Mesodermal cell (in vitro differentiated cells): ENCODE measurements around the gene NUP210L.
"Not testable (repeated sequence)": the region's sequence is repeated elsewhere in the genome, so short reads cannot be mapped to it uniquely, and the experiment has no call there.

Experiments used
- H3K27ac ChIP-seq: 2 replicates; pipeline ENCODE4 v1.7.0; 2013; ENCODE audit warnings: mild to moderate bottlenecking, low read depth, low read length, moderate library complexity; ENCODE audit not compliant: severe bottlenecking
- H3K36me3 ChIP-seq: 2 replicates; pipeline ENCODE4 v1.7.1; 2013; ENCODE audit warnings: mild to moderate bottlenecking, low read length, moderate library complexity; ENCODE audit not compliant: control insufficient read depth, insufficient read depth
- H3K4me1 ChIP-seq: one replicate; pipeline ENCODE4 v1.7.1; 2013; ENCODE audit warnings: mild to moderate bottlenecking, low read length; ENCODE audit not compliant: insufficient read depth, control insufficient read depth, poor library complexity, severe bottlenecking
- H3K4me3 ChIP-seq: 2 replicates; pipeline ENCODE4 v1.7.0; 2013; ENCODE audit warnings: low read length, control low read depth, mild to moderate bottlenecking; ENCODE audit not compliant: insufficient read depth, poor library complexity, severe bottlenecking; ENCODE audit errors: extremely low read depth
- H3K9me3 ChIP-seq: 2 replicates; pipeline ENCODE4 v1.7.1; 2013; ENCODE audit warnings: mild to moderate bottlenecking, low read length, moderate library complexity; ENCODE audit not compliant: control insufficient read depth
- WGBS, 2 experiments: methylation state at CpG; one replicate each; pipeline ENCODE4 v1.1.5; 2013; ENCODE audit warnings: missing lambda C conversion rate in 2 of 2; ENCODE audit not compliant: insufficient coverage in 2 of 2; 5-methylcytosine and 5-hydroxymethylcytosine counted together

Gene NUP210L

DNA sequence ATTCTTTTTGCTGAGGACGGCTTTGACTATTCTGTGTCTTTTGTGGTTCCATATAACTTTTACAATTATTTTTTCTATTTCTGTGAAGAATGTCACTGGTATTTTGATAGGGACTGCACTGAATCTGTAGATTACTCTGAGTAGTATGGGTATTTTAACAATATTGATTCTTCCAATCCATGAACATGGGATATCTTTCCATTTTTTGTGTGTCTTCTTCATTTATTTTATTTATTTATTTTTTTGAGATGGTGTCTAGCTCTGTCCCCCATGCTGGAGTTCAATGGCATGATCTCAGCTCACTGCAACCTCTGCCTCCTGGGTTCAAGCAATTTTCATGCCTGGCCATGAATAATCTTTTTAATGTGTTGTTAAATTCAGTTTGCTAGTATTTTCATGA is 121.2 kb downstream of the NUP210L start:
- not testable (repeated sequence) for H3K36me3 ChIP-seq, H3K9me3 ChIP-seq, H3K4me3 ChIP-seq, H3K27ac ChIP-seq, H3K4me1 ChIP-seq
- no CpG with 5 or more reads among the region's 1 CpG for WGBS, 2 experiments

DNA sequence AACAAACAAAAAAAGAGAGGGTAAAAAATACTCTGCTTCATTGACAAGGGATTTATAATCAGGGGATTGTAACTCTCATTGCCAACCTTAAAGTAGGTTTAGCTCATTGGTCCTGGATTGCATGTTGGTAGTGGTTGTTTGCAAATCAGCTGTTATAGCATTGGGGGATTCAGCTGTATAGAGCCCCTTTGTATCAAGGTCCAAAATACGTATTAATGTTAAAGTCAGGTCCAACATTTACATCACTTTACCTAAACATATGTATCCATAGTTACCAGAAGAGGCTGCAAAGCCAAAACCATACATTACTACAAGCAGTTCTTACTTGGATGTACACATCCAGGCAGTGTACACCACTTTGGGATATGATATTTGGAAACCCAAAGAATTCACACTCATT is 134.9 kb downstream of the NUP210L start:
- Histone ChIP-seq H3K9me3 (no peaks in the 10 kb centered on the region), H3K4me1 (no peaks in the 10 kb centered on the region), H3K27ac (no peak overlapping the region), H3K36me3 (no peaks in the 10 kb centered on the region), H3K4me3 (no peak overlapping the region)
- whole genome bisulfite sequencing, 2 experiments: 88 to 100% methylated on average over 1 of the region's 1 CpG

DNA sequence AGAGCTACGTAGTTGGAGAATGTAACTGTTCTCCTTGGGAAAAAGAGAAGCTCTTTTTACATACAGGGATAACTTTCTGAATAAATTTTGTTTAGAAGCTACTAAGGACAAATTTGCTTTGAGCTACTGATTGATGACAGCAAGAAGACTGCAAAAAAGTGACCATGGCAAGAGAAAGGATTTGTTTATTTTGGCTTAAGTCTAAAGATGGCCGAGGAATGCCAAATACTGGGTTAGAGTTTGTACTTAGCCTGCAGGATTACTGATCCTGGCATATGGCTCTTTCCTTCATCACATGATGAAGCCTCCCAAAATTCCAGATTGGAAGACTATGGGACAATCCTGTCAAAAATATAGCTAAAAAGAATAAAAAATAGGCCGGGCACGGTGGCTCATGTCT is 135.6 kb downstream of the NUP210L start:
- Histone ChIP-seq H3K27ac (no peak overlapping the region), H3K4me3 (no peak overlapping the region), H3K9me3 (no peaks in the 10 kb centered on the region), H3K4me1 (no peaks in the 10 kb centered on the region), H3K36me3 (no peaks in the 10 kb centered on the region)
- 95 to 100% methylated on average over 1 to 3 of the region's 4 CpGs for WGBS, 2 experiments

DNA sequence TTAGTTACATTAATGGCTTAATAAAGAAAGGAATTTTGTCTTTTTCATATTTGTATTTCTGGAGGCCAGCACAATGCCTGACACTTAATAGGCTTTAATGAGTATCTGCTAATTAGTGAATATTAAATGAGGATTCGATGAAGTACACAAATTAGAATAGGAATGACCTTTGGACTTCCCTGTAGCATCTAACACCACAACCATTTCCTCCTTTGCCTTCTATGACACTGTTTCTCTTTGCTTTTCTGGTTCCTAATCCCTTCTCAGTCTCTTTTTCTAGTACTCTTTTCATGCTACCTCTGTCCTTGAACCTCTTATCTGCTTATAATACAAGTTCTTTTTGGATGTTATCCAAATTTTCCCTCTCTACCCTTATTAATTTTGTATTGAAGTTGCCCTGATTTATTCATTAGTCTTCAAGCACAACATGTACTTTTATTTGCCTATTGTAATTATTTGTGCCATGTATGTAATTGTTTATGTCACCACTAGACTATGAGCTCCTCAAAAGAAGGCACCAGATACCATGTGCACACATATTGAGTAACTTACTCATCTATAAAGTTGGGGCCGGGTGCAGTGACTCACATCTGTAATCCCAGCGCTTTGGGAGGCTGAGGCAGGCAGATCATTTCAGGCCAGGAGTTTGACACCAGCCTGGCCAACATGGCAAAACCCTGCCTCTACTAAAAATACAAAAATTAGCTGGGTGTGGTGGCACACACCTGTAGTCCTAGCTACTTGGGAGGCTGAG is 140.5 kb downstream of the NUP210L start:
- Histone ChIP-seq H3K27ac (no peak overlapping the region), H3K36me3 (no peaks in the 10 kb centered on the region), H3K9me3 (no peaks in the 10 kb centered on the region), H3K4me3 (no peak overlapping the region), H3K4me1 (no peaks in the 10 kb centered on the region)
- 84 to 89% methylated on average over 2 of the region's 3 CpGs for WGBS, 2 experiments

DNA sequence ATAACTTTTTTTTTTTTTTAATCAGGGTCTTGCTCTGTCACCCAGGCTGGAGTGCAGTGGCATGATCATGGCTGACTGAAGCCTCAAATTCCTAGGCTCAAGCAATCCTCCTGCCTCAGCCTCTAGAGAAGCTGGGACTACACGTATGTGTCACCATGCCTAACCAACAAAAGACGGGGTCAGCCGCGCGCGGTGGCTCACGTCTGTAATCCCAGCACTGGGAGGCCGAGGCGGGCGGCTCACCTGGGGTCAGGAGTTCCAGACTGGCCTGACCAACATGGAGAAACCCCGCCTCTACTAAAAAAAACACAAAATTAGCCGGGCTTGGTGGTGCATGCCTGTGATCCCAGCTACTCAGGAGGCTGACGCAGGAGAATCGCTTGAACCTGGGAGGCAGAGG is 142.3 kb downstream of the NUP210L start:
- 94 to 97% methylated on average over 5 to 7 of the region's 14 CpGs for whole genome bisulfite sequencing, 2 experiments
- not testable (repeated sequence) for H3K4me3 ChIP-seq, H3K9me3 ChIP-seq, H3K36me3 ChIP-seq, H3K27ac ChIP-seq, H3K4me1 ChIP-seq

DNA sequence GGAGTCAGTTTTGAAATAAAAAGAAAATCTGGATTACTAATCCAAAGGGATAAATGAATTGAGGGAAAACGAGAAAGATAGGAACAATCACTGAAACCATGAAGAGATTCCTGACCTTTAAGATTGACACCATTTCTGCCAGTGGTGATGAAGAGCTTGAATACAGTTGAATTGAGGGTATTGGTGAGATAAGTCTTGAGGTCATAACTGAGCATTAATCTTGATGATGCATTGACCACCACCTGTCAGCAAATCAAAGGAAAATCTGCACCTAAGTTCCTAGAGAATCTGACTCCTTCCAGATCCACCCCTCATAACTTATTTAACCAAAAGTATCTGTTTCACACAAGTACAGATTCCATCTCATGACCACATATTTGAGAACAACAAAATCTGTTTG is 142.7 kb downstream of the NUP210L start:
- 83% methylated on average over 1 of the region's 1 CpG; no CpG with 5 or more reads in 1 of the 2 experiments for WGBS, 2 experiments

DNA sequence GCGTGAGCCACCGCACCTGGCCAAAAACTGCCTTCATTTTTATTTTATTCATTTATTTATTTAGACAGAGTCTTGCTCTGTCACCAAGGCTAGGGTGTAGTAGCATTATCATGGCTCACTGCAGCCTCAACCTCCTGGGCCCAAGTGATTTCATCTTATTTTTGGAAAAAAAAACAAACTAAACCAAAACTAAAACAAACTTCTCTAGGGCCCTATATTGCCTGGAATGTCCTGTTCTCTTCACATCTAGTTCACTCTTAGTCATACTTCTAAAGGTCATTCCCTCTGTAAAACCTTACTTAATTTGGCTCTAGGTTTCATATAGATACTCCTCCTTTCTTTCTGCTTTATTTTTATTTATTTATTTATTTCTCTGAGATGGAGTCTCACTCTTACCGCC is 148.7 kb downstream of the NUP210L start:
- Histone ChIP-seq H3K9me3 (no peaks in the 10 kb centered on the region), H3K4me1 (peaks cover 4% of the 10 kb centered on the region), H3K27ac (no peak overlapping the region), H3K4me3 (no peak overlapping the region), H3K36me3 (no peaks in the 10 kb centered on the region)
- WGBS, 2 experiments: 100% methylated on average over 1 of the region's 3 CpGs; no CpG with 5 or more reads in 1 of the 2 experiments

More for the DNA sequence above, 142.7 kb downstream of the NUP210L start:
- Histone ChIP-seq H3K9me3 (no peaks in the 10 kb centered on the region), H3K4me3 (no peak overlapping the region), H3K36me3 (no peaks in the 10 kb centered on the region), H3K4me1 (no peaks in the 10 kb centered on the region), H3K27ac (no peak overlapping the region)

DNA sequence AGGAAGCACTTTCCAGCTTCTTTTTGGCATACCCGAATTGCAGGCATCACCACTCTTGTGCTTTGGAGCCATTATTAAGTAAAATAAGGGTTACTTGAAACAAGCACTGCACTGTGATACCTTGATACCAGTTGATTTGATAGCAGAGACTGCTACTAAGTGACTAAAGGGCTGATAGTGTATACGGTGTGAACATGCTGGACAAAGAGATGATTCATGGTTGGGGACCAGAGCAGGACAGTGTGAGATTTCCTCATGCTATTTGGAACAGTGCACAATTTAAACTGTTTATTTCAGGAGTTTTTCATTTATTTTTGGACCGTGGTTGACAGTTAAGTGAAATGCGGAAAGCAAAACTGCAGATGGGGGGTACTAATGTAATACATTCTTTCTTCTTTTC is 154.5 kb downstream of the NUP210L start:
- Histone ChIP-seq H3K4me1 (peaks cover 7% of the 10 kb centered on the region), H3K9me3 (no peaks in the 10 kb centered on the region), H3K36me3 (no peaks in the 10 kb centered on the region), H3K27ac (no peak overlapping the region), H3K4me3 (no peak overlapping the region)
- WGBS, 2 experiments: 94 to 95% methylated on average over 2 of the region's 4 CpGs

DNA sequence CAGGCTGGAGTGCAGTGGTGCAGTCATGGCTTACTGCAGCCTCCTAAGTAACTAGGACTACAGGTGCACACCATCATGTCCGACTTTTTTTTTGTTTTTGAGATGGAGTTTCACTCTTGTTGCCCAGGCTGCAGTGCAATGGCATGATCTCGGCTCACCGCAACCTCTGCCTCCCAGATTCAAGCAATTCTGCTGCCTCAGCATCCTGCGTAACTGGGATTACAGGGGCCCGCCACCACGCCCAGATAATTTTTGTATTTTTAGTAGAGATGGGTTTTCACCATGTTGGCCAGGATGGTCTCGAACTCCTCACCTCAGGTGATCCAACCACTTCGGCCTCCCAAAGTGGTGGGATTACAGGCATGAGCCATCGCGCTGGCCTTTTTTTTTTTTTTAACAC is 158.0 kb downstream of the NUP210L start:
- not testable (repeated sequence) for H3K9me3 ChIP-seq, H3K4me3 ChIP-seq, H3K27ac ChIP-seq
- peaks cover 14% of the 10 kb centered on the region for H3K4me1 ChIP-seq
- WGBS, 2 experiments: 78 to 93% methylated on average over 3 to 7 of the region's 10 CpGs
- H3K36me3 ChIP-seq: peaks cover 34% of the 10 kb centered on the region

DNA sequence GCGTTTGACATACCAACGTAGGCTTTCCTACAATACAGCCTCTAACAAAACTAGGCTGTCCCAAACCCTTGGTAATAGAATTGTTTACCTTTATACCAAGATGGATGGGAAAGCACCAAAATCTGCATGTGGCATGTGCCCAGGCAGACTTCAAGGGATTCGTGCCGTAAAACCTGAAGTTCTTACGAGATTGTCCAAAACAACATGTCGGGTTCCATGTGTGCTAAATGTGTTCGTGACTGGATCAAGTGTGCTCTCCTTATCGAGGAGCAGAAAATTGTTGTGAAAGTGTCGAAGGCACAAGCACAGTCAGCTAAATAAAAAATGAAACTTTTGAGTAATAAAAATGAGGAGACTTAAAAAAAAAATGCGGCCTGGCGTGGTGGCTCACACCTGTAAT is 159.2 kb downstream of the NUP210L start:
- H3K4me3 ChIP-seq: no peak overlapping the region
- 93 to 98% methylated on average over 8 to 10 of the region's 11 CpGs for WGBS, 2 experiments

DNA sequence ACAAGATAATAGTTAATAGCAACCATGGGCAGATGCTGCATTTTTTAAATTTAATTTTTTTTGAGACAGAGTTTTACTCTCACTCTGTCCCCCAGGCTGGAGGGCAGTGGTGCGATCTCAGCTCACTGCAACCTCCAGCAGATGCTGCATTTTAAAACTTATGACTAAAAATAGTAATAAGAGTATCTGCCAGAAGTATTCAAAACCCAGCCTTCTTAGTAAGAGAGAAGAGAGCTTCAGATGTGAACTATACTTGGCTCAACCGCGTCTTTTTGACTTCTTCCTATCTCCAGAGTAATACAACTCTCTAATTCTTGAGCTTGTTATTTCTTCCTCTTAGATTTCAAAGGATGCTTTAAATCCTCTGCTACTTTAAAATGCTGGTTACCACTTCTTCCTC is 159.7 kb downstream of the NUP210L start:
- H3K4me1 ChIP-seq: peaks cover 8% of the 10 kb centered on the region
- no peaks in the 10 kb centered on the region for H3K9me3 ChIP-seq
- H3K27ac ChIP-seq: no peak overlapping the region
- H3K4me3 ChIP-seq: no peak overlapping the region
- peaks cover 41% of the 10 kb centered on the region for H3K36me3 ChIP-seq
- 100% methylated on average over 2 of the region's 3 CpGs; no CpG with 5 or more reads in 1 of the 2 experiments for WGBS, 2 experiments

More for the DNA sequence above, 159.2 kb downstream of the NUP210L start:
- peaks cover 10% of the 10 kb centered on the region for H3K4me1 ChIP-seq
- H3K9me3 ChIP-seq: no peaks in the 10 kb centered on the region
- H3K36me3 ChIP-seq: peaks cover 41% of the 10 kb centered on the region
- no peak overlapping the region for H3K27ac ChIP-seq
